K562 (cell line): Measurements from ENCODE around the gene FHIT.

Experiments
- ATF3 ChIP-seq, 2 experiments: fragments of 450-650 bp in 1 of 2; sonication (generic) in 1 of 2; formaldehyde crosslinking in 1 of 2; IDR thresholded peaks in 1 of 2; conservative IDR thresholded peaks in 1 of 2; 2 replicates each; pipeline versions ENCODE4 v1.6.1 to v1.8.1; 2016 to 2023; ENCODE audit warnings: mild to moderate bottlenecking in 2 of 2, moderate library complexity in 2 of 2, inconsistent platforms in 1 of 2, missing genetic modification reagents in 1 of 2
- CREB1 ChIP-seq, 2 experiments: sonication (generic) in 1 of 2; formaldehyde crosslinking in 1 of 2; IDR thresholded peaks; 2 replicates each; pipeline versions ENCODE4 v1.6.1 to v1.8.0; 2012 to 2022; ENCODE audit warnings: inconsistent platforms in 1 of 2, mild to moderate bottlenecking in 1 of 2, missing genetic modification reagents in 1 of 2, moderate library complexity in 1 of 2
- FOSL1 ChIP-seq: fragments of 200-800 bp; sonication (Bioruptor generic); conservative IDR thresholded peaks from 2 replicates; pipeline ENCODE4 v1.6.1; 2016; ENCODE audit warnings: missing genetic modification characterization, missing compliant biosample characterization
- HOXB6 ChIP-seq: fragments of 250-450 bp; sonication (Bioruptor Pico); IDR thresholded peaks from 2 replicates; pipeline ENCODE4 v1.5.1; 2022; ENCODE audit warnings: mild to moderate bottlenecking, borderline replicate concordance
- JUND ChIP-seq, 2 experiments: IDR thresholded peaks; 2 replicates in 1 of 2; 3 replicates in 1 of 2; pipeline ENCODE4 v1.6.1; 2011; ENCODE audit warnings: borderline replicate concordance in 2 of 2, low read depth in 2 of 2, low read length in 2 of 2, improper control_type of control experiment in 1 of 2, missing biosample characterization in 1 of 2, missing genetic modification characterization in 1 of 2, missing genetic modification reagents in 1 of 2
- KAT7 ChIP-seq: sonication (generic); formaldehyde crosslinking; IDR thresholded peaks from 2 replicates; pipeline ENCODE4 v1.8.0; 2022; ENCODE audit warnings: missing genetic modification reagents, mild to moderate bottlenecking, borderline replicate concordance
- SMARCB1 ChIP-seq: IDR thresholded peaks from 2 replicates; pipeline ENCODE4 v1.6.1; 2011; ENCODE audit warnings: improper control_type of control experiment, low read depth; ENCODE audit not compliant: insufficient read length
- TAF9B ChIP-seq: fragments of 450-650 bp; IDR thresholded peaks from 2 replicates; pipeline ENCODE4 v1.6.1; 2018; ENCODE audit warnings: mild to moderate bottlenecking; ENCODE audit not compliant: partially characterized antibody
- ZNF239 ChIP-seq: fragments of 250-450 bp; sonication (Bioruptor Pico); IDR thresholded peaks from 2 replicates; pipeline ENCODE4 v1.4.0; 2020; ENCODE audit warnings: mild to moderate bottlenecking
- ZNF449 ChIP-seq: fragments of 250-450 bp; sonication (Bioruptor Pico); IDR thresholded peaks from 2 replicates; pipeline ENCODE4 v1.8.0; 2022; ENCODE audit warnings: moderate library complexity, mild to moderate bottlenecking, inconsistent platforms
- ZNF699 ChIP-seq: fragments of 250-450 bp; sonication (Bioruptor Pico); IDR thresholded peaks from 2 replicates; pipeline ENCODE4 v1.8.0; 2021; ENCODE audit warnings: mild to moderate bottlenecking, moderate library complexity; ENCODE audit not compliant: insufficient replicate concordance
- TF ChIP-seq, protein P1 (sequence below), 3 experiments: IDR thresholded peaks in 2 of 3; conservative IDR thresholded peaks in 1 of 3; 2 replicates each; pipeline ENCODE4 v1.5.1; 2011 to 2012; ENCODE audit warnings: low read length in 3 of 3, mild to moderate bottlenecking in 3 of 3, control low read depth in 2 of 3, improper control_type of control experiment in 1 of 3, inconsistent platforms in 1 of 3, low read depth in 1 of 3, mixed read lengths in 1 of 3, moderate library complexity in 1 of 3; ENCODE audit not compliant: insufficient read depth in 2 of 3
- TF ChIP-seq, protein P2 (sequence below): conservative IDR thresholded peaks from 2 replicates; pipeline ENCODE4 v1.6.1; 2011; ENCODE audit warnings: low read depth, mild to moderate bottlenecking, low read length; ENCODE audit not compliant: control insufficient read depth
- TF ChIP-seq, protein P3 (sequence below), 2 experiments: fragments of 450-650 bp; formaldehyde crosslinking in 1 of 2; IDR thresholded peaks; 2 replicates each; pipeline versions ENCODE4 v1.4.0 to v1.6.1; 2014 to 2020; ENCODE audit warnings: mild to moderate bottlenecking in 2 of 2, borderline replicate concordance in 1 of 2, low read depth in 1 of 2

GRCh38 chr3:59756934-59757333 is 1494.3 kb downstream of the FHIT start:
- no peak for TF ChIP-seq ATF3 (IDR thresholded peaks at IDR 0.05)
- no peak for TF ChIP-seq ATF3 (CRISPR knock-in tag; conservative IDR thresholded peaks at IDR 0.05)
- TF ChIP-seq KAT7 (CRISPR knock-in tag) = no peak
- TF ChIP-seq, protein P1, sequence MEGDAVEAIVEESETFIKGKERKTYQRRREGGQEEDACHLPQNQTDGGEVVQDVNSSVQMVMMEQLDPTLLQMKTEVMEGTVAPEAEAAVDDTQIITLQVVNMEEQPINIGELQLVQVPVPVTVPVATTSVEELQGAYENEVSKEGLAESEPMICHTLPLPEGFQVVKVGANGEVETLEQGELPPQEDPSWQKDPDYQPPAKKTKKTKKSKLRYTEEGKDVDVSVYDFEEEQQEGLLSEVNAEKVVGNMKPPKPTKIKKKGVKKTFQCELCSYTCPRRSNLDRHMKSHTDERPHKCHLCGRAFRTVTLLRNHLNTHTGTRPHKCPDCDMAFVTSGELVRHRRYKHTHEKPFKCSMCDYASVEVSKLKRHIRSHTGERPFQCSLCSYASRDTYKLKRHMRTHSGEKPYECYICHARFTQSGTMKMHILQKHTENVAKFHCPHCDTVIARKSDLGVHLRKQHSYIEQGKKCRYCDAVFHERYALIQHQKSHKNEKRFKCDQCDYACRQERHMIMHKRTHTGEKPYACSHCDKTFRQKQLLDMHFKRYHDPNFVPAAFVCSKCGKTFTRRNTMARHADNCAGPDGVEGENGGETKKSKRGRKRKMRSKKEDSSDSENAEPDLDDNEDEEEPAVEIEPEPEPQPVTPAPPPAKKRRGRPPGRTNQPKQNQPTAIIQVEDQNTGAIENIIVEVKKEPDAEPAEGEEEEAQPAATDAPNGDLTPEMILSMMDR (IDR thresholded peaks at IDR 0.05 in 2 of 3, conservative IDR thresholded peaks at IDR 0.05 in 1 of 3; ENCODE audit: insufficient read depth in 2 of 3, low read depth in 1 of 3, low read length in 3 of 3) = no peak
- TF ChIP-seq CREB1 (IDR thresholded peaks at IDR 0.05) = no peak
- TF ChIP-seq CREB1 (CRISPR knock-in tag; IDR thresholded peaks at IDR 0.05) = no peak
- TF ChIP-seq SMARCB1 = no peak
- no peak for TF ChIP-seq FOSL1 (tag)
- no peak for TF ChIP-seq ZNF449 (CRISPR knock-in tag)
- TF ChIP-seq, protein P2, sequence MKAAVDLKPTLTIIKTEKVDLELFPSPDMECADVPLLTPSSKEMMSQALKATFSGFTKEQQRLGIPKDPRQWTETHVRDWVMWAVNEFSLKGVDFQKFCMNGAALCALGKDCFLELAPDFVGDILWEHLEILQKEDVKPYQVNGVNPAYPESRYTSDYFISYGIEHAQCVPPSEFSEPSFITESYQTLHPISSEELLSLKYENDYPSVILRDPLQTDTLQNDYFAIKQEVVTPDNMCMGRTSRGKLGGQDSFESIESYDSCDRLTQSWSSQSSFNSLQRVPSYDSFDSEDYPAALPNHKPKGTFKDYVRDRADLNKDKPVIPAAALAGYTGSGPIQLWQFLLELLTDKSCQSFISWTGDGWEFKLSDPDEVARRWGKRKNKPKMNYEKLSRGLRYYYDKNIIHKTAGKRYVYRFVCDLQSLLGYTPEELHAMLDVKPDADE = no peak
- TF ChIP-seq JUND (IDR thresholded peaks at IDR 0.05; ENCODE audit: borderline replicate concordance, low read depth, low read length) = no peak
- no peak for TF ChIP-seq JUND (tag; IDR thresholded peaks at IDR 0.05; ENCODE audit: borderline replicate concordance, low read depth, low read length)
- no peak for TF ChIP-seq ZNF239 (CRISPR knock-in tag)
- no peak for TF ChIP-seq HOXB6 (CRISPR knock-in tag)
- no peak for TF ChIP-seq ZNF699 (CRISPR knock-in tag)
- TF ChIP-seq TAF9B = no peak
- TF ChIP-seq, protein P3, sequence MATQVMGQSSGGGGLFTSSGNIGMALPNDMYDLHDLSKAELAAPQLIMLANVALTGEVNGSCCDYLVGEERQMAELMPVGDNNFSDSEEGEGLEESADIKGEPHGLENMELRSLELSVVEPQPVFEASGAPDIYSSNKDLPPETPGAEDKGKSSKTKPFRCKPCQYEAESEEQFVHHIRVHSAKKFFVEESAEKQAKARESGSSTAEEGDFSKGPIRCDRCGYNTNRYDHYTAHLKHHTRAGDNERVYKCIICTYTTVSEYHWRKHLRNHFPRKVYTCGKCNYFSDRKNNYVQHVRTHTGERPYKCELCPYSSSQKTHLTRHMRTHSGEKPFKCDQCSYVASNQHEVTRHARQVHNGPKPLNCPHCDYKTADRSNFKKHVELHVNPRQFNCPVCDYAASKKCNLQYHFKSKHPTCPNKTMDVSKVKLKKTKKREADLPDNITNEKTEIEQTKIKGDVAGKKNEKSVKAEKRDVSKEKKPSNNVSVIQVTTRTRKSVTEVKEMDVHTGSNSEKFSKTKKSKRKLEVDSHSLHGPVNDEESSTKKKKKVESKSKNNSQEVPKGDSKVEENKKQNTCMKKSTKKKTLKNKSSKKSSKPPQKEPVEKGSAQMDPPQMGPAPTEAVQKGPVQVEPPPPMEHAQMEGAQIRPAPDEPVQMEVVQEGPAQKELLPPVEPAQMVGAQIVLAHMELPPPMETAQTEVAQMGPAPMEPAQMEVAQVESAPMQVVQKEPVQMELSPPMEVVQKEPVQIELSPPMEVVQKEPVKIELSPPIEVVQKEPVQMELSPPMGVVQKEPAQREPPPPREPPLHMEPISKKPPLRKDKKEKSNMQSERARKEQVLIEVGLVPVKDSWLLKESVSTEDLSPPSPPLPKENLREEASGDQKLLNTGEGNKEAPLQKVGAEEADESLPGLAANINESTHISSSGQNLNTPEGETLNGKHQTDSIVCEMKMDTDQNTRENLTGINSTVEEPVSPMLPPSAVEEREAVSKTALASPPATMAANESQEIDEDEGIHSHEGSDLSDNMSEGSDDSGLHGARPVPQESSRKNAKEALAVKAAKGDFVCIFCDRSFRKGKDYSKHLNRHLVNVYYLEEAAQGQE (IDR thresholded peaks at IDR 0.05; ENCODE audit: borderline replicate concordance) = no peak
- TF ChIP-seq, protein P3 (CRISPR knock-in tag; IDR thresholded peaks at IDR 0.05; ENCODE audit: low read depth) = no peak
